Cerebellar nuclear complex (tissue), 1 donor: Measurements from ENCODE around the gene BAIAP2.
"Not testable (repeated sequence)": the region's sequence is repeated elsewhere in the genome, so short reads cannot be mapped to it uniquely, and the experiment has no call there.

Source experiments
- DNase-seq, 2 experiments: peaks; one replicate each; lab custom pipeline; 2025; lab: John Stamatoyannopoulos, UW

BAIAP2 gene

GRCh38 chr17:81021531-81022343, 13.2 kb upstream of the BAIAP2 start:
- DNase-seq: peak in 1 of 2 experiments; percentile 14

GRCh38 chr17:81022344-81022676, 12.6 kb upstream of the BAIAP2 start:
- DNase-seq: no peak

GRCh38 chr17:81025065-81025740, 9.7 kb upstream of the BAIAP2 start:
- DNase-seq: no peak

- no peak for DNase-seq
Observed at GRCh38 chr17:81025741-81026129, 9.2 kb upstream of the BAIAP2 start.

- no peak for DNase-seq
Observed at GRCh38 chr17:81026266-81027036, 8.5 kb upstream of the BAIAP2 start.

- no peak for DNase-seq
Observed at GRCh38 chr17:81027038-81027437, 7.9 kb upstream of the BAIAP2 start.

GRCh38 chr17:81027591-81028505, 7.1 kb upstream of the BAIAP2 start:
- no peak for DNase-seq

- DNase-seq: peak in 1 of 2 experiments; percentile 39
Observed at GRCh38 chr17:81028506-81028858, 6.5 kb upstream of the BAIAP2 start.

- DNase-seq: no peak
Observed at GRCh38 chr17:81029859-81030258, 5.1 kb upstream of the BAIAP2 start.

GRCh38 chr17:81030312-81030711, 4.6 kb upstream of the BAIAP2 start:
- DNase-seq: not testable (repeated sequence)

- DNase-seq: no peak
Observed at GRCh38 chr17:81030741-81031565, 4.0 kb upstream of the BAIAP2 start.

GRCh38 chr17:81031566-81032550, 3.1 kb upstream of the BAIAP2 start:
- no peak for DNase-seq

GRCh38 chr17:81032641-81033480, 2.1 kb upstream of the BAIAP2 start:
- peak in 1 of 2 experiments; percentile 34 for DNase-seq

- DNase-seq: no peak
Observed at GRCh38 chr17:81033535-81034167, 1.3 kb upstream of the BAIAP2 start.

GRCh38 chr17:81034168-81034777, 678 bp upstream of the BAIAP2 start:
- DNase-seq: no peak

GRCh38 chr17:81035521-81036196, 708 bp downstream of the BAIAP2 start:
- DNase-seq: no peak
